Measurements from ENCODE around the gene LTN1. TPM values are rescaled to one million over a fixed set of nuclear protein-coding genes. Genes with fewer than 3 reads are reported as not detected.
A peak's percentile ranks its signal among the peaks of the same experiment; 100 is the strongest.
"Not testable (repeated sequence)": the region's sequence is repeated elsewhere in the genome, so short reads cannot be mapped to it uniquely, and the experiment has no call there.

Gene LTN1
- total RNA-seq, 2 donors from 2014 or later, result 15.2 to 20.0 TPM

DNA sequence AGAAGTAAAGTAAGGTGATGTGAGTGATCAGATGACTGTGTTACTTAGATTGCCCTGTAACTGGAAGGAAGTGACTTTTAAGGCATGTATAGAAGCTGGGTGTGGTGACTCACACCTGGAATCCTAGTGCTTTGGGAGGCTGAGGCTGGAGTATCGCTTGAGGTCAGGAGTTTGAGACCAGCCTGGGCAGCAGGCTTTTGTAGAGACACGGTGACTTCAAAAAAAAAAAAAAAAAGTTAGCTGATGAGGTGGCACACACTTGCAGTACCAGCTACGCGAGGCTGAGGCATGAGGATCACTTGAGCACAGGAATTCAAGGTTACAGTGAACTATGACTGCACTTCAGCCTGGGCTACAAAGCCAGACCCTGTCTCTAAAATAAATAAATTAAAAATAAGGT, 29.5 kb upstream of the LTN1 start:
- WGBS, 2 donors, result 63 to 67% methylated on average over 4 of the region's 4 CpGs
- Histone ChIP-seq H3K9me3 (no peaks in the 10 kb centered on the region), H3K4me1 (peaks cover 30% of the 10 kb centered on the region), H3K27me3 (no peaks in the 10 kb centered on the region), H3K27ac (no peak overlapping the region), H3K36me3 (replicated peaks in 1 of 2; ENCODE audit: insufficient read depth in 1 of 2, low read depth in 2 of 2) (no peaks in the 10 kb centered on the region), H3K4me3 (no peak overlapping the region)
- DNase-seq, result no peak
- intact Hi-C loops (cut with DNase I), result no loop called here
- ATAC-seq, result no peak
- TF ChIP-seq POLR2A (IDR thresholded peaks at IDR 0.05), result no peak
- TF ChIP-seq, protein P1, sequence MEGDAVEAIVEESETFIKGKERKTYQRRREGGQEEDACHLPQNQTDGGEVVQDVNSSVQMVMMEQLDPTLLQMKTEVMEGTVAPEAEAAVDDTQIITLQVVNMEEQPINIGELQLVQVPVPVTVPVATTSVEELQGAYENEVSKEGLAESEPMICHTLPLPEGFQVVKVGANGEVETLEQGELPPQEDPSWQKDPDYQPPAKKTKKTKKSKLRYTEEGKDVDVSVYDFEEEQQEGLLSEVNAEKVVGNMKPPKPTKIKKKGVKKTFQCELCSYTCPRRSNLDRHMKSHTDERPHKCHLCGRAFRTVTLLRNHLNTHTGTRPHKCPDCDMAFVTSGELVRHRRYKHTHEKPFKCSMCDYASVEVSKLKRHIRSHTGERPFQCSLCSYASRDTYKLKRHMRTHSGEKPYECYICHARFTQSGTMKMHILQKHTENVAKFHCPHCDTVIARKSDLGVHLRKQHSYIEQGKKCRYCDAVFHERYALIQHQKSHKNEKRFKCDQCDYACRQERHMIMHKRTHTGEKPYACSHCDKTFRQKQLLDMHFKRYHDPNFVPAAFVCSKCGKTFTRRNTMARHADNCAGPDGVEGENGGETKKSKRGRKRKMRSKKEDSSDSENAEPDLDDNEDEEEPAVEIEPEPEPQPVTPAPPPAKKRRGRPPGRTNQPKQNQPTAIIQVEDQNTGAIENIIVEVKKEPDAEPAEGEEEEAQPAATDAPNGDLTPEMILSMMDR (IDR thresholded peaks at IDR 0.05), result no peak

DNA sequence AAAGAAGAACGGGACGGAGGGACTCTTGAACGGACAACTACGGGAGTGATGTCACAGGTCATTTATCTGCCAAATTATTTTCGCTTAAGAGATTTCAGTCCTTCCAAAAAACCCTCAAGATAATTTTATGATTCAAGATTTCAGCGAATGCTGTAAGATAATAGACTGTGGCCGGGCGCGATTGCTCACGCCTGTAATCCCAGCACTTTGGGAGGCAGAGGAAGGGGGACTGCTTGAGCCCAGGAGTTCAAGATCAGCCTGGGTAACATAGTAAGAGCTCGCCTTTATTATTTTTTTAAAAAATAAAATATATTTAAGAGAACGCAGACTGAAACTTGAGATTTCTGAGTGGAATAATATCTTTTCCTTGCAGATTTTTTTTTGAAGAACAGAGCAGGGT, 25.9 kb upstream of the LTN1 start:
- 8 to 14% methylated on average over 12 of the region's 12 CpGs for WGBS, 2 donors
- no peaks in the 10 kb centered on the region for H3K27me3 ChIP-seq

DNA sequence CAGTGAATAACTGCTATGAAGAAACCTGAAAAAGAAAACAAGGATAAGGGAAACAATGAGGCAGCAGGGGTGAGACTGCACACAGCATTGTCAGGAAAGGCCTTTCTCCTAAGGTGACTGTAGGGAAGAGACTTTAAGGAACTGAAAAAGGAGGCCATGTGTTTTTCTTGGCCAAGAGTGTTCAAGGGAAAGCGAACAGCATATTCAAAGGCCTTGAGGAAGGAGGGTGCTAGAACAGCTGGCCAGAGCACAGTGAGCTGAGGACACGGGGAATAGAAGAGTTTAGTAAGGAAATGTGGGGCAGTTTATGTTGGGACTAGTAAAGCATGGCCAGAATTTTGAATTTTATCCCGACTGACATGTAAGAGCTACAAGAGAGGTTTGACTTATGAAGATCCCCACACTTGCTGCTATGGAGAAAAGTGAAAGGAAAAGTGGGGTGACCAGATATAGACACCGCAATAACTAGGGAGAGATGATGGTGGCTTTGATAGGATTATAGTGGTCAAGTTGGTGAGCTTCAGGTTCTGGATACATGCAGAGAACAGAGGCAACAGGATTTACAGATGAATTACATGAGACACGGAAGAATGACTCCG, 25.1 kb upstream of the LTN1 start:
- ATAC-seq, result no peak
- peaks cover 20% of the 10 kb centered on the region for H3K4me1 ChIP-seq
- H3K27ac ChIP-seq, result peak overlapping the region in 1 of 4 donors; percentile 16

More for the DNA sequence above, 25.9 kb upstream of the LTN1 start:
- intact Hi-C loops (cut with DNase I), result no loop called here
- Histone ChIP-seq H3K9me3 (no peaks in the 10 kb centered on the region), H3K36me3 (replicated peaks in 1 of 2; ENCODE audit: insufficient read depth in 1 of 2, low read depth in 2 of 2) (no peaks in the 10 kb centered on the region), H3K27ac (peak overlapping the region; percentile 45 to 82 (median 79)), H3K4me3 (peak overlapping the region; percentile 97), H3K4me1 (peaks cover 20% of the 10 kb centered on the region)
- TF ChIP-seq POLR2A (IDR thresholded peaks at IDR 0.05), result no peak
- TF ChIP-seq, protein P1 (IDR thresholded peaks at IDR 0.05), result no peak
- peak; percentile 27 for ATAC-seq
- DNase-seq, result no peak

DNA sequence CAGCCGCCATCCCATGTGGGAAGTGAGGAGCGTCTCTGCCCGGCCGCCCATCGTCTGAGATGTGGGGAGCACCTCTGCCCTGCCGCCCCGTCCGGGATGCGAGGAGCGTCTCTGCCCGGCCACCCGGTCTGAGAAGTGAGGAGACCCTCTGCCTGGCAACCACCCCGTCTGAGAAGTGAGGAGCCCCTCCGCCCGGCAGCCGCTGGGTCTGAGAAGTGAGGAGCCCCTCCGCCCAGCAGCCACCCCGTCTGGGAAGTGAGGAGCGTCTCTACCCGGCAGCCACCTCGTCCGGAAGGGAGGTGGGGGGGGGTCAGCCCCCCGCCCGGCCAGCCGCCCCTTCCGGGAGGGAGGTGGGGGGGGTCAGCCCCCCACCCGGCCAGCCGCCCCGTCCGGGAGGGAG, 18.6 kb upstream of the LTN1 start:
- not testable (repeated sequence) for ATAC-seq, DNase-seq

More for the DNA sequence above, 25.1 kb upstream of the LTN1 start:
- Histone ChIP-seq H3K27me3 (no peaks in the 10 kb centered on the region), H3K4me3 (no peak overlapping the region), H3K36me3 (replicated peaks in 1 of 2; ENCODE audit: insufficient read depth in 1 of 2, low read depth in 2 of 2) (no peaks in the 10 kb centered on the region), H3K9me3 (no peaks in the 10 kb centered on the region)
- WGBS, 2 donors, result 59 to 69% methylated on average over 6 of the region's 6 CpGs
- TF ChIP-seq, protein P1 (IDR thresholded peaks at IDR 0.05), result no peak
- no peak for TF ChIP-seq POLR2A (IDR thresholded peaks at IDR 0.05)
- intact Hi-C loops (cut with DNase I), result no loop called here
- no peak for DNase-seq

DNA sequence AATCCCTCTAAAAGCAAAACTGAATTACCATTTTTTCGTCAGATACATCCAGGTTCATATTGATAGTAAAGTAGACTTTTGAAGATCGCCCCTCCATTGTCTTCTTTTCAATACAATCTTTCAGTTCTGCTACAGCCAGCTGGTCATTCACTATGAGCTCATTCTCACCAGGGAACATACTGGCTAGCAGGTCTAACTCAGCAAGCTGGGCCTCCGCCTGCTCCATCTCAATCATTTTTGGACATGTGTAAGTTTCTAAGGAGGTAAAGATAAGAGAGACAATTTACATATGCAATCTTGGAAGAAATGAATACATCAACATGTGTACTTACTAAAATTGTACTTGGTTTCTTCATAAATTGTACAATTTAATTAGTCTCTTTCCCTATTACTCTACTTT, 15.7 kb upstream of the LTN1 start:
- peaks cover 7% of the 10 kb centered on the region for H3K4me1 ChIP-seq
- no peaks in the 10 kb centered on the region for H3K9me3 ChIP-seq
- no peak overlapping the region for H3K4me3 ChIP-seq
- intact Hi-C loops (cut with DNase I), result no loop called here
- no peak for ATAC-seq
- DNase-seq, result no peak
- no peak overlapping the region for H3K27ac ChIP-seq
- no peaks in the 10 kb centered on the region for H3K27me3 ChIP-seq
- TF ChIP-seq, protein P1 (IDR thresholded peaks at IDR 0.05), result no peak
- no peak for TF ChIP-seq POLR2A (IDR thresholded peaks at IDR 0.05)
- 89 to 90% methylated on average over 3 of the region's 3 CpGs for WGBS, 2 donors
- peaks cover 0 to 6% of the 10 kb centered on the region in 2 donors for H3K36me3 ChIP-seq (replicated peaks in 1 of 2; ENCODE audit: insufficient read depth in 1 of 2, low read depth in 2 of 2)

More for the DNA sequence above, 18.6 kb upstream of the LTN1 start:
- 96 to 100% methylated on average over 2 to 4 of the region's 30 CpGs for WGBS, 2 donors
- H3K4me1 ChIP-seq; H3K9me3 ChIP-seq; H3K36me3 ChIP-seq (replicated peaks in 1 of 2; ENCODE audit: insufficient read depth in 1 of 2, low read depth in 2 of 2); H3K4me3 ChIP-seq; H3K27ac ChIP-seq; intact Hi-C loops (cut with DNase I); H3K27me3 ChIP-seq: not testable (repeated sequence)

Data from body of pancreas (tissue), 4 donors.